ENCODE results near the gene MED12L. TPM values are rescaled to one million over a fixed set of nuclear protein-coding genes. Genes with fewer than 3 reads are reported as not detected.
A peak's percentile ranks its signal among the peaks of the same experiment; 100 is the strongest.

Gene MED12L
- polyA plus RNA-seq, 1 experiment = 0.06 TPM

GRCh38 chr3:151423091-151423490, 337.6 kb downstream of the MED12L start:
- Histone ChIP-seq H3K36me3 (ENCODE audit: control insufficient read depth, insufficient read depth, low read length) (no peaks in the 10 kb centered on the region), H3K4me3 (ENCODE audit: low read depth, low read length) (no peak overlapping the region), H3K27me3 (ENCODE audit: control insufficient read depth, insufficient read depth, low read length) (no peaks in the 10 kb centered on the region)
- ChIA-PET POLR2A (interaction anchor here (0.7 kb wide), 1 partner anchor 19 kb away, joined by 7 read pairs; no protein-coding TSS in a partner anchor), CTCF (interaction anchor here (0.7 to 2.6 kb wide), 2 partner anchors 14 to 17 kb away, joined by 4 to 7 read pairs; no protein-coding TSS in a partner anchor)
- no peak for DNase-seq (ENCODE audit: low read depth)
- TF ChIP-seq, protein P1, sequence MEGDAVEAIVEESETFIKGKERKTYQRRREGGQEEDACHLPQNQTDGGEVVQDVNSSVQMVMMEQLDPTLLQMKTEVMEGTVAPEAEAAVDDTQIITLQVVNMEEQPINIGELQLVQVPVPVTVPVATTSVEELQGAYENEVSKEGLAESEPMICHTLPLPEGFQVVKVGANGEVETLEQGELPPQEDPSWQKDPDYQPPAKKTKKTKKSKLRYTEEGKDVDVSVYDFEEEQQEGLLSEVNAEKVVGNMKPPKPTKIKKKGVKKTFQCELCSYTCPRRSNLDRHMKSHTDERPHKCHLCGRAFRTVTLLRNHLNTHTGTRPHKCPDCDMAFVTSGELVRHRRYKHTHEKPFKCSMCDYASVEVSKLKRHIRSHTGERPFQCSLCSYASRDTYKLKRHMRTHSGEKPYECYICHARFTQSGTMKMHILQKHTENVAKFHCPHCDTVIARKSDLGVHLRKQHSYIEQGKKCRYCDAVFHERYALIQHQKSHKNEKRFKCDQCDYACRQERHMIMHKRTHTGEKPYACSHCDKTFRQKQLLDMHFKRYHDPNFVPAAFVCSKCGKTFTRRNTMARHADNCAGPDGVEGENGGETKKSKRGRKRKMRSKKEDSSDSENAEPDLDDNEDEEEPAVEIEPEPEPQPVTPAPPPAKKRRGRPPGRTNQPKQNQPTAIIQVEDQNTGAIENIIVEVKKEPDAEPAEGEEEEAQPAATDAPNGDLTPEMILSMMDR (IDR thresholded peaks at IDR 0.05; ENCODE audit: insufficient read depth, low read depth, low read length) = no peak

DNA sequence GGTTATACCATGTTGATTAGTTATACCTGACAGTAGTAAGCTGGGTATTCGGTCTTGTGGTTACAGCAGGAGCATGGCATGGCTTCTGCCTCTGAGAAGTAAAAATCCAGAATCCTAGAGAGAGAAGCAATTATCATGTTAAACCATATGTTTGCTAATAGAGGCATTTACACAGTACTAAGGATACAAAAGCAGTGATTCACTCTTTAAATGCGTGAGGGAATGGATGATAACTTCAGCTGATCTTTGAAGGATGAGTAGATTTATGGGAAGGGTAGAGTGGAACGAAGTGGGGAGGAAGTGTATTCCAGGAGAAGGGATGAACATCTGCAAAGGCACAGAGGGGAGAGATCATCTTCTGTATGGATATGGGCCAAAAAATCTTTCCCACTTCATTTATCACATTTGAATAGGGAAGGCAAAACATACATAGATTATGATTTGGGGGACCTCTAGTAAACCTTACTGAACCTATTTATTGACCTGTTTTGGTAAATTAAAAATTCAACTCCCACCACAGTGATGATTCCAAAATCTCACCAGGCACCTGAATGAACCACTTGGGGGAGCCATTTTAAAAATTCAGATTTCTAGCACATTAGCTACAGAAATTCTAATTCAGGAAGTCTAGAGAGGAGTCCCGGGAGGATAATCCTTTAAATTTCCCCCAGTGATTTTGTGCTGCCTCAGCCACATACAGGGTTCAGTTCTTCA, 340.3 kb downstream of the MED12L start:
- Histone ChIP-seq H3K4me3 (ENCODE audit: low read depth, low read length) (no peak overlapping the region), H3K27me3 (ENCODE audit: control insufficient read depth, insufficient read depth, low read length) (no peaks in the 10 kb centered on the region), H3K36me3 (ENCODE audit: control insufficient read depth, insufficient read depth, low read length) (no peaks in the 10 kb centered on the region)
- TF ChIP-seq, protein P1 (IDR thresholded peaks at IDR 0.05; ENCODE audit: insufficient read depth, low read depth, low read length) = peak; percentile 17; the same call in 1 of the 2 replicates
- POLR2A ChIA-PET = no interaction called here
- DNase-seq (ENCODE audit: low read depth) = no peak
- CTCF ChIA-PET = interaction anchor here (0.6 to 0.9 kb wide), 4 partner anchors 8 to 133 kb away, joined by 3 to 4 read pairs (median 3); no protein-coding TSS in a partner anchor

DNA sequence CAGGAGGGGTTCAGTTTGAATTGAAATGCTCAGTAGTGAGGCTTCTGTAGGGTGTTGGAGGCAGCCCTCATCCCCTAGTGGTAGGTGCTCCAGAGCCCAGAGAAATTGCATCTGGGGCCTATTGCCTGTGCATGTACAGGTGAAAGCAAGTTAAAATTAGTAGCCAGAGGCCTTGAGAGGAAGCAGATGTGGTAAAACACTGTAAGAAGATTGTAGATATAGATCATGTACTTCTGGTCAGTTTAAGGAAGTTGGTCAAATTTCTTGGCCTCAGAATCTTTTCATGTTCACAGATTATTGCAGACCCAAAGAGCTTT, 340.8 kb downstream of the MED12L start:
- TF ChIP-seq, protein P1 (IDR thresholded peaks at IDR 0.05; ENCODE audit: insufficient read depth, low read depth, low read length) = no peak
- CTCF ChIA-PET = interaction anchor here (0.6 to 0.9 kb wide), 2 partner anchors 48 to 134 kb away, joined by 3 to 4 read pairs; no protein-coding TSS in a partner anchor

DNA sequence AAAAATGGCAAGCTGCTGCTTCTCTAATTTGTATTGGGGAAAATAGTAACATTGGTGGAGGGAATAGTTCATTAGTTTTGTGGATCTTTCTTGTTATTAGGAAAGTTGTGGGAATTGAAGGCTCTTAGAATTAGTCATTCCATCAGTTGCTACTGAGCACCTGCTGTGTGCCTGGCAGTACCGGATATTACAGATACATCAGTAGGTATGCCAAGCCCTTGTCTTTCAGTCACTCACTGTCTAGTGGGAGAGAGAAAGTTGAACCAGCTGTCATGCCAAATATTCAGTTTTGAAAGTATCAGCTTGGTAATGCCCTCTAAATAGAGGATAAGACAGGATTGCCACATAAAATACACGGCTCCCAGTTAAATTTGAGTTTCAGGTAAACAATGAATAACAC, 342.9 kb downstream of the MED12L start:
- Histone ChIP-seq H3K4me3 (ENCODE audit: low read depth, low read length) (no peak overlapping the region), H3K27me3 (ENCODE audit: control insufficient read depth, insufficient read depth, low read length) (no peaks in the 10 kb centered on the region), H3K36me3 (ENCODE audit: control insufficient read depth, insufficient read depth, low read length) (no peaks in the 10 kb centered on the region)
- no peak for DNase-seq (ENCODE audit: low read depth)
- CTCF ChIA-PET = interaction anchor here (0.6 to 2.0 kb wide), 2 partner anchors 16 to 445 kb away, joined by 3 to 6 read pairs; partner anchors contain the start of gene SUCNR1
- POLR2A ChIA-PET = no interaction called here
- TF ChIP-seq, protein P1 (IDR thresholded peaks at IDR 0.05; ENCODE audit: insufficient read depth, low read depth, low read length) = no peak

More for the DNA sequence above, 340.8 kb downstream of the MED12L start:
- no peak for DNase-seq (ENCODE audit: low read depth)
- no peaks in the 10 kb centered on the region for H3K27me3 ChIP-seq (ENCODE audit: control insufficient read depth, insufficient read depth, low read length)
- no peaks in the 10 kb centered on the region for H3K36me3 ChIP-seq (ENCODE audit: control insufficient read depth, insufficient read depth, low read length)
- POLR2A ChIA-PET = no interaction called here
- H3K4me3 ChIP-seq (ENCODE audit: low read depth, low read length) = no peak overlapping the region

- CTCF ChIA-PET = interaction anchor here (0.9 to 1.5 kb wide), 2 partner anchors 8 to 408 kb away, joined by 4 to 5 read pairs; no protein-coding TSS in a partner anchor
- no peak for DNase-seq (ENCODE audit: low read depth)
Observed at GRCh38 chr3:151430821-151431484, 345.5 kb downstream of the MED12L start.

More at GRCh38 chr3:151430821-151431484, 345.5 kb downstream of the MED12L start:
- H3K4me3 ChIP-seq (ENCODE audit: low read depth, low read length) = no peak overlapping the region
- no peaks in the 10 kb centered on the region for H3K36me3 ChIP-seq (ENCODE audit: control insufficient read depth, insufficient read depth, low read length)
- POLR2A ChIA-PET = no interaction called here
- TF ChIP-seq, protein P1 (IDR thresholded peaks at IDR 0.05; ENCODE audit: insufficient read depth, low read depth, low read length) = no peak
- H3K27me3 ChIP-seq (ENCODE audit: control insufficient read depth, insufficient read depth, low read length) = no peaks in the 10 kb centered on the region
